Measurements from ENCODE around the gene DTHD1. TPM values are rescaled to one million over a fixed set of nuclear protein-coding genes. Genes with fewer than 3 reads are reported as not detected.

Gene DTHD1
- total RNA-seq, 1 experiment from 2014 or later, result not detected

GRCh38 chr4:36288731-36289426 lies 7.5 kb downstream of the DTHD1 start:
- no peak overlapping the region for H3K27ac ChIP-seq (ENCODE audit: low read length)
- POLR2A ChIA-PET (ENCODE audit: unreplicated experiment), result no interaction called here
- DNase-seq (peak; percentile 6), ATAC-seq (peak; percentile 48)
- peaks cover 9% of the 10 kb centered on the region for H3K4me1 ChIP-seq (ENCODE audit: insufficient read depth, low read length)
- H4K20me1 ChIP-seq (ENCODE audit: low read length), result no peaks in the 10 kb centered on the region
- no peak overlapping the region for H3K4me2 ChIP-seq (ENCODE audit: low read length)
- intact Hi-C loops (cut with micrococcal nuclease), result no loop called here
- no peaks in the 10 kb centered on the region for H3K9me2 ChIP-seq (replicated peaks; ENCODE audit: low read length)
- no peaks in the 10 kb centered on the region for H3K36me3 ChIP-seq (ENCODE audit: low read depth, low read length)
- no peak for TF ChIP-seq EZH2phosphoT487 (IDR thresholded peaks at IDR 0.05; ENCODE audit: borderline replicate concordance, low read length)
- TF ChIP-seq EZH2 (IDR thresholded peaks at IDR 0.05; ENCODE audit: low read length, unreplicated experiment), result no peak
- TF ChIP-seq CTCF (conservative IDR thresholded peaks at IDR 0.05; ENCODE audit: low read depth, low read length), result no peak
- BruUV-seq (replicated peaks), result no TSS peak
- no peaks in the 10 kb centered on the region for H3K79me2 ChIP-seq (ENCODE audit: low read length)
- no peaks in the 10 kb centered on the region for H3F3A ChIP-seq (ENCODE audit: low read length, unreplicated experiment)
- H3K9ac ChIP-seq (ENCODE audit: low read length), result no peak overlapping the region
- no peak overlapping the region for H2AFZ ChIP-seq (ENCODE audit: low read length)
- CTCF ChIA-PET, result no interaction called here
- no peaks in the 10 kb centered on the region for H3K27me3 ChIP-seq (ENCODE audit: low read length)
- H3K4me3 ChIP-seq (ENCODE audit: low read length), result no peak overlapping the region
- H3K9me3 ChIP-seq (ENCODE audit: low read length), result no peaks in the 10 kb centered on the region

DNA sequence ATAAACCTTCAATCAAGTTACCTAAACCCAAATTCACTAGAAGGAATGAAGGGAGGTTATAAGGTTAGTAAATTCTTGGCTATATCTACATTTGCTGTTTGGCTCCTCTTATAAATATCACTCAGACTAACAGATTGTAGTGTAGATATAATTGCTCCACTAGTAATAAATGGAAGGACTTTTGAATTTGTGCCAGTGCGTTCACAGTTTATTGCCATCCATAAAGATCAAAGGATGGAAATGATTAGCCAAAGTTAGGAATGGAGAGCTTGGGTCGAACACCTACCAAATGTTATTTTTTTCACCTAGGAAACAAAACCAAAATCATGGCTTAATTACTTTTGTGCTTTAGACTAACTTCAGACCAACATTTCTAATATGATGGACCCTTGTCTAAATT lies 9.2 kb downstream of the DTHD1 start:
- no peak for ATAC-seq
- Histone ChIP-seq H4K20me1 (ENCODE audit: low read length) (no peaks in the 10 kb centered on the region), H3K27ac (ENCODE audit: low read length) (no peak overlapping the region), H3K9me3 (ENCODE audit: low read length) (no peaks in the 10 kb centered on the region), H3K27me3 (ENCODE audit: low read length) (no peaks in the 10 kb centered on the region), H3K9ac (ENCODE audit: low read length) (no peak overlapping the region), H3F3A (ENCODE audit: low read length, unreplicated experiment) (no peaks in the 10 kb centered on the region), H3K9me2 (replicated peaks; ENCODE audit: low read length) (no peaks in the 10 kb centered on the region), H3K4me2 (ENCODE audit: low read length) (no peak overlapping the region), H3K4me1 (ENCODE audit: insufficient read depth, low read length) (peaks cover 9% of the 10 kb centered on the region), H3K36me3 (ENCODE audit: low read depth, low read length) (no peaks in the 10 kb centered on the region), H3K79me2 (ENCODE audit: low read length) (no peaks in the 10 kb centered on the region), H2AFZ (ENCODE audit: low read length) (no peak overlapping the region), H3K4me3 (ENCODE audit: low read length) (no peak overlapping the region)
- TF ChIP-seq EZH2 (IDR thresholded peaks at IDR 0.05; ENCODE audit: low read length, unreplicated experiment) (no peak), EZH2phosphoT487 (IDR thresholded peaks at IDR 0.05; ENCODE audit: borderline replicate concordance, low read length) (no peak)
- intact Hi-C loops (cut with micrococcal nuclease), result no loop called here
- ChIA-PET POLR2A (ENCODE audit: unreplicated experiment) (no interaction called here), CTCF (no interaction called here)
- no peak for DNase-seq
- no TSS peak for BruUV-seq (replicated peaks)

DNA sequence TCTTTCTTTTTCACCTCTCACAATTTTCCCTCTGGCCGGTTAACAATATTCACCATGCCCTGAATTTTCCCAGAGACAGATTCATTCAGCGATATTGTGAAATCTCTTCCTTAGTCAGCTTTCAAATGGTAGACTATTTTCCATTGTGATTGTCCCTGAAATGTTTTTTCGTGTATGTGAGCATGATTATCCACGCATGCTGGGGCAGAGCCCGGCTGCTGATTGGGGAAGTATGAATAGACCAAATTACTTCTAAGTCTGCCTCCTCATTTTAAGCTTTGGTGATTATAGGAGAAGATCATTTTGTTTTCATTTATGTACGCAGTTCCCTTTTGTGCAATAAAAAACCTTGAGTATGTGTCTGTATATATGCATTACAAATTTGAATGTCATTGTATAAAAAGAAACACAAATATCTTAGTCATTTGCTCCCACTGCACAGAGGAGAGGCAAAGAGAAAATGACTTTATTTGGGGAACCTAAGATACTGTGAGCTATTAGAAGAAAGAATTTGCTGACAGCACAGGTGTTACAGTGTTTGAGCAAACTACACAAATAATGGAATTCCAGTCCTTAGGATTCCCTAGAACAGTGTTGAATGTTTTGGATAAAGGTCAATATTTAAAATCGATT lies 11.3 kb downstream of the DTHD1 start:
- Histone ChIP-seq H3K9ac (ENCODE audit: low read length) (no peak overlapping the region), H3K9me2 (replicated peaks; ENCODE audit: low read length) (no peaks in the 10 kb centered on the region), H4K20me1 (ENCODE audit: low read length) (no peaks in the 10 kb centered on the region), H3K27ac (ENCODE audit: low read length) (no peak overlapping the region), H3F3A (ENCODE audit: low read length, unreplicated experiment) (no peaks in the 10 kb centered on the region), H2AFZ (ENCODE audit: low read length) (no peak overlapping the region), H3K79me2 (ENCODE audit: low read length) (no peaks in the 10 kb centered on the region), H3K4me3 (ENCODE audit: low read length) (no peak overlapping the region), H3K9me3 (ENCODE audit: low read length) (no peaks in the 10 kb centered on the region), H3K4me2 (ENCODE audit: low read length) (no peak overlapping the region), H3K27me3 (ENCODE audit: low read length) (no peaks in the 10 kb centered on the region), H3K4me1 (ENCODE audit: insufficient read depth, low read length) (no peaks in the 10 kb centered on the region; the same call in 1 of the 2 replicates), H3K36me3 (ENCODE audit: low read depth, low read length) (no peaks in the 10 kb centered on the region)
- CTCF ChIA-PET, result no interaction called here
- intact Hi-C loops (cut with micrococcal nuclease), result no loop called here
- no peak for TF ChIP-seq EZH2phosphoT487 (IDR thresholded peaks at IDR 0.05; ENCODE audit: borderline replicate concordance, low read length)
- POLR2A ChIA-PET (ENCODE audit: unreplicated experiment), result no interaction called here
- no TSS peak for BruUV-seq (replicated peaks)
- ATAC-seq (no peak), DNase-seq (no peak)

Data from PC-3 (cell line).